ENCODE measurements around the gene DRC7. TPM values are rescaled to one million over a fixed set of nuclear protein-coding genes. Genes with fewer than 3 reads are reported as not detected.
"Not testable (repeated sequence)": the region's sequence is repeated elsewhere in the genome, so short reads cannot be mapped to it uniquely, and the experiment has no call there.

The DRC7 gene
- total RNA-seq, 1 donor from 2014 or later: not detected

- H3K27me3 ChIP-seq (ENCODE audit: control insufficient read depth, insufficient read depth, low read length): peaks cover 5% of the 10 kb centered on the region
- TF ChIP-seq CTCF (IDR thresholded peaks at IDR 0.05; ENCODE audit: insufficient read depth, low read length, severe bottlenecking): no peak
- H3K36me3 ChIP-seq (ENCODE audit: control insufficient read depth, insufficient read depth, low read length): no peaks in the 10 kb centered on the region
- H3K4me3 ChIP-seq (ENCODE audit: low read depth, low read length): no peak overlapping the region
- DNase-seq (ENCODE audit: low read depth) (no peak), FAIRE-seq (no peak)
Measured at GRCh38 chr16:57708168-57708567, 13.6 kb downstream of the DRC7 start.

GRCh38 chr16:57709663-57710062, 15.1 kb downstream of the DRC7 start:
- no peak for TF ChIP-seq CTCF (IDR thresholded peaks at IDR 0.05; ENCODE audit: insufficient read depth, low read length, severe bottlenecking)
- DNase-seq (ENCODE audit: low read depth) (no peak), FAIRE-seq (no peak)
- peaks cover 4% of the 10 kb centered on the region for H3K27me3 ChIP-seq (ENCODE audit: control insufficient read depth, insufficient read depth, low read length)
- H3K36me3 ChIP-seq (ENCODE audit: control insufficient read depth, insufficient read depth, low read length): no peaks in the 10 kb centered on the region
- no peak overlapping the region for H3K4me3 ChIP-seq (ENCODE audit: low read depth, low read length)

GRCh38 chr16:57711346-57711745, 16.7 kb downstream of the DRC7 start:
- FAIRE-seq: no peak
- no peak for TF ChIP-seq CTCF (IDR thresholded peaks at IDR 0.05; ENCODE audit: insufficient read depth, low read length, severe bottlenecking)
- H3K36me3 ChIP-seq (ENCODE audit: control insufficient read depth, insufficient read depth, low read length): no peaks in the 10 kb centered on the region

GRCh38 chr16:57711993-57712392, 17.4 kb downstream of the DRC7 start:
- Histone ChIP-seq H3K27me3 (ENCODE audit: control insufficient read depth, insufficient read depth, low read length) (peaks cover 3% of the 10 kb centered on the region), H3K36me3 (ENCODE audit: control insufficient read depth, insufficient read depth, low read length) (no peaks in the 10 kb centered on the region), H3K4me3 (ENCODE audit: low read depth, low read length) (no peak overlapping the region)
- no peak for TF ChIP-seq CTCF (IDR thresholded peaks at IDR 0.05; ENCODE audit: insufficient read depth, low read length, severe bottlenecking)
- FAIRE-seq: no peak
- no peak for DNase-seq (ENCODE audit: low read depth)

More at GRCh38 chr16:57711346-57711745, 16.7 kb downstream of the DRC7 start:
- Histone ChIP-seq H3K27me3 (ENCODE audit: control insufficient read depth, insufficient read depth, low read length) (peaks cover 3% of the 10 kb centered on the region), H3K4me3 (ENCODE audit: low read depth, low read length) (no peak overlapping the region)
- no peak for DNase-seq (ENCODE audit: low read depth)

- not testable (repeated sequence) for H3K36me3 ChIP-seq (ENCODE audit: control insufficient read depth, insufficient read depth, low read length); DNase-seq (ENCODE audit: low read depth); H3K27me3 ChIP-seq (ENCODE audit: control insufficient read depth, insufficient read depth, low read length); H3K4me3 ChIP-seq (ENCODE audit: low read depth, low read length); FAIRE-seq
Measured at GRCh38 chr16:57712569-57712968, 18.0 kb downstream of the DRC7 start.

- no peak for TF ChIP-seq CTCF (IDR thresholded peaks at IDR 0.05; ENCODE audit: insufficient read depth, low read length, severe bottlenecking)
- Histone ChIP-seq H3K27me3 (ENCODE audit: control insufficient read depth, insufficient read depth, low read length) (peaks cover 3% of the 10 kb centered on the region), H3K36me3 (ENCODE audit: control insufficient read depth, insufficient read depth, low read length) (no peaks in the 10 kb centered on the region), H3K4me3 (ENCODE audit: low read depth, low read length) (no peak overlapping the region)
- FAIRE-seq (no peak), DNase-seq (ENCODE audit: low read depth) (no peak)
Measured at GRCh38 chr16:57713596-57713995, 19.0 kb downstream of the DRC7 start.

All from bronchial epithelial cell (primary cell).